ENCODE results near the gene GOLT1A. TPM values are rescaled to one million over a fixed set of nuclear protein-coding genes. Genes with fewer than 3 reads are reported as not detected.

The GOLT1A gene
- total and polyA plus RNA-seq, 7 donors = 9.6 to 12.5 (median 12.0) TPM; not detected in 4

GRCh38 chr1:204151552-204152309, 62.1 kb downstream of the GOLT1A start, which contains the start of gene ETNK2:
Gene ETNK2 (minus strand): TSS chr1:204152044. CDS start chr1:204151852, 192 bp downstream.
- DNase-seq = peak; percentile 84
- Histone ChIP-seq H3K27ac (peak within 1 kb of the TSS; percentile 66 to 77 (median 72)), H3K9me3 (no peaks in the 10 kb centered on the region), H3K27me3 (peaks cover 0 to 4% (median 0%) of the 10 kb centered on the region in 3 donors), H3K4me3 (peak within 1 kb of the TSS; percentile 58 to 86 (median 72)), H3K4me1 (peaks cover 0 to 24% (median 20%) of the 10 kb centered on the region in 4 donors), H3K36me3 (no peaks in the 10 kb centered on the region)
- TF ChIP-seq POLR2A (IDR thresholded peaks at IDR 0.05) (no peak), POLR2AphosphoS5 (IDR thresholded peaks at IDR 0.05) (peak in 1 of 4 donors; percentile 6), CTCF (IDR thresholded peaks at IDR 0.05) (no peak), EP300 (IDR thresholded peaks at IDR 0.05) (no peak)
- 1% methylated on average over 94 of the region's 94 CpGs for WGBS, 2 donors
- intact Hi-C loops (cut with DNase I) = no loop called here

DNA sequence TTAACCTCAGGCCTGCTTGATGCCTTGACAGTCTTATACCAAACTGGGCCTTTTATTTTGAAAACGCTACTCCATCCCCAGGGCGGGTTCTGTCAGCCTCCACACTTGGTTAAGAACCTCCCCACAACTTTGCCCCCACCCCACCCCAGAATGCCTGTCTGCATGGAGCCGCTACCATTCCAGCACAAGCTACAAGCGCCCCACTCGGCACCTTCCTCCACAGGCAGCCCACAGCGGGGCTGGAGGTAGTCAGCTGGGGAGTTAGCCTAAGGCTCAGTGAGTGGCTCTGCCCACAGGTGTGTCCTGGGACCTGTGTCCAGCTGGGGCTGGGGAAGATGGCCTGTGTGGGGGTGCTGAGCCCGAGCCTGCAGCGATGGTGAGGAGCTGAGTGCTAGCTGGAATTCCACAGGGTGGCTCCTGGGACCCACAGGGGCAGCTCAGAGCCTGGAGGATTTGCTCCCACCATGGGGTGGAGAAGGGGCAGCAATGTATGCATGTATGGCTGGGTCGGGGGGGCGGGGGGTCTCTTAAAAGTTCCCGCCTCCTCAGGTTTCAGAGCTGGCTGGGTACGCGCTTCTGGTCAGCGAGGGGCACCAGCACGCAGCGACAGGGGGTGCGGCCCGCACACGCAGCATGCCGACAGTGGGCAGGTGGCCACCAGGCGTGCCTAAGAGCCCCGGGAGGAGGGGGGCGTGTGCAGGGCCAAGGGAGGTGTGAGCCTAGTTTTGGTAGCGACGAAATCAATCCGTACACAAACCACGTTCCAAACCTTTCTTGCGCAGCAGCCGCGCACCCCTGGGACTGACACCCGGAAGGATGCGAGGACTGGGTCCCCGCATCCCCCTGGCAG, 62.9 kb downstream of the GOLT1A start:
- no peaks in the 10 kb centered on the region for H3K36me3 ChIP-seq
- H3K27ac ChIP-seq = peak overlapping the region; percentile 66 to 77 (median 72)
- peak overlapping the region; percentile 58 to 86 (median 72) for H3K4me3 ChIP-seq
- no peak for DNase-seq
- no peak for TF ChIP-seq CTCF (IDR thresholded peaks at IDR 0.05)
- no peak for TF ChIP-seq POLR2AphosphoS5 (IDR thresholded peaks at IDR 0.05)
- no peak for TF ChIP-seq EP300 (IDR thresholded peaks at IDR 0.05)
- TF ChIP-seq POLR2A (IDR thresholded peaks at IDR 0.05) = no peak
- intact Hi-C loops (cut with DNase I) = no loop called here
- peaks cover 0 to 24% (median 20%) of the 10 kb centered on the region in 4 donors for H3K4me1 ChIP-seq
- peaks cover 0 to 4% (median 0%) of the 10 kb centered on the region in 3 donors for H3K27me3 ChIP-seq
- 40 to 44% methylated on average over 33 of the region's 33 CpGs for WGBS, 2 donors
- no peaks in the 10 kb centered on the region for H3K9me3 ChIP-seq

DNA sequence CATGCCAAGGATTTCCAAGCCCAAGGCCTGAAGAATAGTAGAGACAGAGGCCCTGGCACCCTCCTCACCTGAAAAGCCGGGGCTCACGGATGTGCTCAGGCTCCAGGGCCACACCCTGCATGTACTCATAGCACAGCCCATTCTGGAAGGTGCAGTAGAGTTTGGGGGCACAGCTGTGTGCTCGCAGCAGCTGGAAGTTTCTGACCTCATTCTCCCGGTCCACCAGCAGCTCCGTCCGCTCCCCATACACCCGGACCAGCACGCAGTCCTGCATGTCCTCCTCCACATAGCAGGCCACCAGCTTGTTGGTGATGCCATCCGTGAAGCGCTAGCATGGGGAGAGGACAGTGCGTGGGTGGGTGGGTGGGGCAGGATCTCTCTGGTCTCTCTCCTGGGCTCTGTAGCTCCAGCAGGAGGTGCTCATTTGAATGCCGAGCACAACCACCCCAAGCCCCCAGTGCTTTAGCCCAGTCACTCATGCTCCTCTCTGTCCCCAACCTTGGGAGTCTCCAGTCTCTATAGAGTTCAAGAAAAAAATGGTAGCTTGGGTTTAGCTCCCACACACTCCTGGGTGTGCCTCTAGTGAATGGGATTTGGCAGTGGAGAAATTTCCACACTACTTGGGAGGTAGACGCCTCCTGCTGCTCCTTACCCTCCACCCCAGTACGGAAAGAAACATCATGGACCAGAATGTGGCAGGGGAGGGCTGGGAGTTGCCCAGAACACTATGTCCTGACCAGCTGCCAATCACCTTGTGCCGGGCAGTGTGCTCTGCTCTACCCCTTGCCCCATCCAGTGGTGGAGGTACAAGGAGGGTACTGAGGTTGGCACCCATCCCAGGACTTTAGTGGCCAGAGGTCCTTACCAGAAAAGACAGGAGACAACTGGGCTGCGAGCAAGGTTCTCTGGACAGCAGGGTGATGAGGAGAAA, 63.9 kb downstream of the GOLT1A start:
- no peak overlapping the region for H3K4me3 ChIP-seq

More for the DNA sequence above, 63.9 kb downstream of the GOLT1A start:
- H3K4me1 ChIP-seq = peaks cover 0 to 24% (median 20%) of the 10 kb centered on the region in 4 donors
- peak; percentile 72 for DNase-seq
- intact Hi-C loops (cut with DNase I) = no loop called here
- no peaks in the 10 kb centered on the region for H3K36me3 ChIP-seq
- peaks cover 0 to 4% (median 0%) of the 10 kb centered on the region in 3 donors for H3K27me3 ChIP-seq
- TF ChIP-seq POLR2AphosphoS5 (IDR thresholded peaks at IDR 0.05) (peak in 1 of 4 donors; percentile 37), EP300 (IDR thresholded peaks at IDR 0.05) (no peak), CTCF (IDR thresholded peaks at IDR 0.05) (no peak), POLR2A (IDR thresholded peaks at IDR 0.05) (no peak)
- H3K9me3 ChIP-seq = no peaks in the 10 kb centered on the region
- WGBS, 2 donors = 81 to 88% methylated on average over 16 of the region's 16 CpGs
- H3K27ac ChIP-seq = peak overlapping the region in 3 of 4 donors; percentile 66 to 77 (median 74)
